NCI-H2107 treated with DMSO at 0.1 percent for 48 hours (cell line): Measurements from ENCODE around the gene ACKR2.

ENCODE experiments used
- DNase-seq: peaks from one replicate; lab custom pipeline; 2025; ENCODE audit not compliant: unreplicated experiment; lab: John Stamatoyannopoulos, UW

The ACKR2 gene

DNA sequence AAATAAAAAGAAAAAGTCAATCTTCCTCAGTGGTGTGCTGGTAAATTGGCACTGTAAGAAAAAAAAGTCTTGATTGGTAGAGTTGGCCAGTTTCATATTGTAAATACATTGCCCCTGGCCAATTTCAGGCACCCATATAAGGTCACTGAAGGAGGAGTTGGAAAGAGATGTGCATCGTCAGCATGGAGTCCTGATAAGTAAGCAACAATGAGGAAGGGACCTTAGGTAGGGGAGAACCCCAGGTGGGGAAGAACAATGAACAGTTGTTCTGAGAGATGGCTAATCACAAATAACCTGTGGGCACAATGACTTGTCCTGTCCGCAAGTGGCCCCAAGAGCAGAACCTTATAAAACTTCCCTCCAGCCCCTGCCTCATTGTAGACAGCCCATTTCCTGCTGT lies 75.1 kb downstream of the ACKR2 start:
- DNase-seq: no peak

DNA sequence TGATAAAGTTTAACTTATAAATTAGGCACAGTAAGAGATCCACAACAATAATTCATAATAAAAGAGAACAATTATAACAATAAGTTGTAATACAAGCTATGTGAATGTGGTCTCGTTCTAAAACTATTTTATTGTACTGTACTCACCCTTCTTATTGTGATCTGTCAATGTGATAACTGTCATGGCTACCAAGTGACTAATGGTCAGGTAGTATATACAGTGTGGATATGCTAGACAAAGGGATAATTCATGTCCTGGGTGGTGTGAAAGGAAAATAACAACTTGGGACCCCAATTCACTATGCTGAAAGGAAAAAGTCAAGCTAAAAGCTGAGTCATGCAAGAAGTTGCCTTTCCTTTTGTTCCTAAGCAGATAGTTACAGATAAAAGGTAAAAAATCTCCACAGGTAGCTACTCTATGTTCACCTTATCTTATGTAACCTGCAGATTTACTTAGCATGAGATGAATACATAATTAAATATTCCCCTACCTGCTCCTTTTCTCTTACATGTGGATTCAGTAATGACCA lies 77.1 kb downstream of the ACKR2 start:
- DNase-seq: no peak

DNA sequence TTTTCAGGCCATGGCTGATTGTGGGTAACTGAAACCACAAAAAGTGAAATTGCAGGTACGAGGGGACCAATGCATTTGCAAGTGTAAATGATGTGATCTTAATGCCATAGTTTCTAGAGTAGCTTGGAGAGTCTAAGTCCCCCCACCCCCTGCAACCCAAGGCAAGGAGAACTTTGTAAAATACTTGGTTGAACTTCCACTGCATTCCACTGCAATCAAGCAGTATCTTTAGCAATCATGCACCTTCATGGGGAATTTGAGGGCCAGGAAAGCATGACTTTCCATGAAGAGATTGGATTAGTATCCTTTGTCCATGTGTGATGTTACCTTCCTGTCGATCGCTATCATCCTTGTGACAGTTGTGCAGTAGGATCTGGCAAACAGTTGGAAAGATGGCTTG lies 77.8 kb downstream of the ACKR2 start:
- no peak for DNase-seq

DNA sequence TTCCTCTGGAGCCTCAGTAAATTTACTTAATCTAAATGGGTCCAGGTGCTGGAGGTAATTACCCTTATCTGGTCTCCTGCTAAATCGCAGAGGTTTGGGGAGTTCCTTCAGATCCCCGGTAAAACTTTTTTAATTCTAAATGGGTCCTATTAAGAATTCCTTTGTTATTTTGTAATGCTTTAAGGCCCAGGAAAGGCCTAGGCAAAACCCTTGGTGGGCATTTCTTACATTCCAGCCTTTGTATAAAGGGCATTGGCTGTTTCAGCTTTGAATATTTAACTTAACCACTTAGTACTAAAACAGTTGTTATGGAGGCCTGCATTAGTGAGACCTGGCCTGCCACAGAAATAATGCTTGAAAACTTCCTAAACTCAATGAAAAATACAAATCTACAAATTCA lies 81.8 kb downstream of the ACKR2 start:
- DNase-seq: no peak

DNA sequence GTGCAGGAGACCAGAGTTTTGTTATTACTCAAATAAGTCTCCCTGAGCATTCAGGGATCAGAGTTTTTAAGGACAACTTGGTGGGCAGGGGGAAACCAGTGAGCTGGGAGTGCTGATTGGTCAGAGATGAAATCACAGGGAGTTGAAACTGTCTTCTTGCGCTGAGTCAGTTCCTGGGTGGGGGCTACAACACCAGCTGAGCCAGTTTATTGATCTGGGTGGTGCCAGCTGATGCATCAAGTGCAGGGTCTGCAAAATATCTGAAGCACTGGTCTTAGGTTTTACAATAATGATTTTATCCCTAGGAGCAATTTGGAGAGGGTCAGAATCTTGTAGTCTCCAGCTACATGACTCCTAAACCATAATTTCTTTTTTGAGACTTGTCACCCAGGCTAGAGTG lies 82.9 kb downstream of the ACKR2 start:
- no peak for DNase-seq

DNA sequence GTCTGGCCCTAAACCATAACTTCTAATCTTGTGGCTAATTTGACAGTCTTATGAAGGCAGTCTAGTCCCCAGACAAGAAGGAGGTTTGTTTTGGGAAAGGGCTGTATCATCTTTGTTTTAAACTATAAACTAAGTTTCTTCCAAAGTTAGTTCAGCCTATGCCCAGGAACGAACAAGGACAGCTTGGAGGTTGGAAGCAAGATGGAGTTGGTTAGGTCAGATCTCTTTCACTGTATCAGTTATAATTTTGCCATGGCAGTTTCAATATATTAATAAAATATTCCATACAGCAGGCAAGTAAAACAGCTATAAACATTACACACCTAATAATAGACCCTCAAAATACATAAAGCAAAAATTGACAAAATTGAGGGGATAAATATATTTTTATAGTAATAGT lies 83.6 kb downstream of the ACKR2 start:
- DNase-seq: no peak

DNA sequence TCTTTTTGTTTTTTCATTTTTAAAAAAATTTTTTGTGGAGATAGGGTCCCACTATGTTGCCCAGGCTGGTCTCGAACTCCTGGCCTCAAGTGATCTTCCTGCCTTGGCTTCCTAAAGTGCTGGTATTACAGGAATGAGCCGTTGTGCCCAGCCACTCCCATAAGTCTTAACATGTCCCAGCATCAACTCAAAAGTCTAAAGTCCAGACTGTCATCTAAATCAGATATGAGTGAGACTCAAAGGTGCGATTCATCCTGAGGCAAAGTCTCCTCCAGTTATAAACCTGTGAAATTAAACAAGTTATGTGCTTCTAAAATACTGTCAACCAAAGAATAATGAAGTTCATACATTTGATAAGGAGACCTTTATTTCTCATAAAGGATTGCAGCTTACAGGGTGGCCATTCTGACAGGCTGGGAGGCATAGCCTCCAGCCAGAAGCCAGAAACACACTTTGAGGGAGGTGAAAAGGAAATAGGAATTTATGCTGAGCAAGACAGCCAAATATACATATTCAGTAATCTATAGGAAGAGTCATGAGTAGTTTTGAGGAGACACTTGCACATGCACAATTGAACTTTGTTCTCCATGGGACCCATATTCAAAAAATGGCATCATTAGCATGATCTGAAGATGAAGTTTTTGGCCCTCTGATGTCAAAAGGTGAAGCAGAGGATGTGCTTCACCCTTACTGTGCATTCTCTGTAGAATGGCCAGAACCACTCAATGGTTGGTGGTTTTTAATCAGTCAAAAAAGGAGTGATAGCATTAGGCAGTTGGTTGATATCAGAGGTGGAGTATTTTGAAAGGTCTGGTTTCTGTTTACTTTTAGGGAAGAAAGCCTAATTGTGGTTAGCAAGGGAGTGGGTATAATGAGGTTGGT lies 85.7 kb downstream of the ACKR2 start:
- peak; percentile 16 for DNase-seq

DNA sequence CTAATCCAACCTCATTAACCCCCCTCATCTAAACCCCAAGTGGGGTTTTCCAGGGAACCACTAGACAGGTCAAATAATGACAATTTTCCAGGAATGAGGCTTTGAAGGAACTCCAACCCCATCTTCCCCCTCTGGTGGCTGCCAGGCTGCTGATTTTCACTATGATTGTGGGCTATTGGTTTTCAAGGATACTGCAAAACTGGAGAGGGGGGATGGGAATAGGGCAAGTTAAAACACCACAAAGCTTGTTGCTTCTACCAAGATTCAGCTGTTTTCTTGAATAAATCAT lies 86.3 kb downstream of the ACKR2 start:
- no peak for DNase-seq

DNA sequence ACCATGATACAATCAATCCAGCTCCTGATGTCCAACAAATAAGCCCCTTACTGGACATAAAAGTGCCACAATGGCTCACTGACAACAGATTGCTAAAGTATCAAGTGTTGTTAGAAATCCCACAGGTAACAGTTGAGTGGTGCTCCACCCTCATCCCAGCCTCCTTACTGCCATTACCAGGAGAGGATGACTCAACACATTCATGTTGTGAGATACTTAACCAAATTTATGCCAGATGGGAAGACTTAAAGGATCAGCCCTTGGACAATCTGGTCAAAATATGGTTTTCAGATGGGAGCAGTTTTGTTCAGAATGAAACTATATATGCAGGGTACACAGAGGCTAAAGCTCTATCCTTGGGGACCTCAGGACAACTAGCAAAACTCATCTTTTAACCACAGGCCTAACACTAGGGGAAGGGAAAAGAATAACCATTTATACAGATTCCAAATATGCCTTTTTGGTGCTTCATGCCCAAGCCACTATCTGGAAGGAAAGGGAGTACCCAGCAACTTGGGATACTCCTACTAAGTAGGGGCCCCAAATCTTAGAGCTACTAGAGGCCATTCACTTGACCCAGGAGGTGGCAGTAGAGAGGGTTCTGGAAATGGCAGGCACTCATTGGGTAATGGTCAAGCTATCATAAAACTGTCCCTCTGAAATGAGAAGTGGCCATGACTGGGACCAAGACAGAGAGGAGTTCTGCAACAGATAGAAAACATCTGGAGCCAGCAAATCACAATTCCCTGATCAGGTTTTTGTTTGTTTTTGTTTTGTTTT lies 89.8 kb downstream of the ACKR2 start:
- DNase-seq: no peak

DNA sequence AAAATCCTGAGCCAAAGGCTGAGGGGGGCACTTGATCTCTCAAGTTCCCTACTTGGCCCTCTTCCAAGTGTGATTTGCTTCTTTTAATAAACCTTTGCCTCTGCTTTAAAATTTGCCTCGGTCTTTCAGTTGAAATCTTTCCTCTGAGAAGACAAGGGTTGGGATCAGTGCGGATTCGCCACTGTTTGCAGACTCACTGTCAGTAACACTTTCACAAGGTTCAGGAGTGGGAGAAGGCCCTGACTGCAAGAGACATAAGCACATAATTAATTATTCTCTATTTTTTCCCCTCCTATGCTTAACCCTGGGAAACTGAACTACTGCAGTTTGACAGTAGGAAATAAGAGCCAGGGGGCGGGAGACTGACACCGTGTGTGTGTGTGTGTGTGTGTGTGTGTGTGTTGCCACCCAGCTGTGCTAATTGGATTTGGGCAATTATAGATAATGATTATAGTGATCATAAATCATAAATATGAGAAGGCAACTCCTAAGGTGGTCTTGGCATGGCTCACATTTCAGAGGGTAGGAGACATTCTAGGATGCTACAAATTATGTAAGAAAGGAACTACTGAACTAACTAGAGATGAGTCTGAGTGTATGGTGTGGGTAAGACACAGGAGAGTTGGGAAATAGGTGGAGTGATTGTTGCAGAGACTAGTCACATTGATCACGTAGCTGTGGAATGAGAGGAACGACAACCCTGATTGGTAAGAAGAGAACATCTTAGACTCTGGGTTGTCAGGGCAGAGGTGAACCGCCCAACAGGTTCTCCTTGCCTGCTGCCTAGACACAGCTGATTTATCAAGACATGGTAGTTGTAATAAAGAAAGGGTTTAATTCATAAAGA lies 91.2 kb downstream of the ACKR2 start:
- DNase-seq: no peak

DNA sequence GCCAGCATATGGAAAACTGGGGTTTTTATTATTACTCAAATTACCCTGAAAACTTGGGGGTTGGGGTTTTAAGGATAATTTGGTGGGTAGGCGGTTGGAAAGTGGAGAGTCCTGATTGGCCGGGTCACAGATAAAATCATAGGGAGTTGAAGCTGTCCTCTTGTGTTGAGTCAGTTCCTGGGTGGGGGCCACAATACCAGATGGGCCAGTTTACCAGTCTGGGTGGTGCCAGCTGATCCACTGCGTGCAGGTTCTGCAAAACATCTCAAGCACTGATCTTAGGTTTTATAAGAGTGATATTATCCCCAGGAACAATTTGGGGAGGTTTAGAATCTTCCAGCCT lies 91.8 kb downstream of the ACKR2 start:
- DNase-seq: no peak

DNA sequence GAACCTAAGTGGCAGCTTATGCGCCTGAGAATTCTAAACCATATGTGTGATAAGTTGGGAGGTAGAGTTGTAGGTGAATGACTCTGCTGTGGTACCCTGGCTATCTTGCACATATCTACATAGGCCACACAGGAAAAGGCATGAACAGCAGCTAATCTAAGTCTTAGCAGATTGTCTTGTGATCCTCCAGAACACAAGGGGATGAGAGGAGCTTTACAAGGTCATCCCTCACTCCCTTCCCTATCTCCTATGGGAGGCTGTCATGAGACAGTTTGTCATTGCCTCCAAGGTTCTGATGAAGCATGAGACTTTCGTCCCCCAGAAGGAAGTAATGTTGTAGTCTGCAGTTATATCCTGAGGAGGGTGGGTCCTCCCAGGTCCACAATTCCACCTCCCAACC lies 93.0 kb downstream of the ACKR2 start:
- DNase-seq: no peak

DNA sequence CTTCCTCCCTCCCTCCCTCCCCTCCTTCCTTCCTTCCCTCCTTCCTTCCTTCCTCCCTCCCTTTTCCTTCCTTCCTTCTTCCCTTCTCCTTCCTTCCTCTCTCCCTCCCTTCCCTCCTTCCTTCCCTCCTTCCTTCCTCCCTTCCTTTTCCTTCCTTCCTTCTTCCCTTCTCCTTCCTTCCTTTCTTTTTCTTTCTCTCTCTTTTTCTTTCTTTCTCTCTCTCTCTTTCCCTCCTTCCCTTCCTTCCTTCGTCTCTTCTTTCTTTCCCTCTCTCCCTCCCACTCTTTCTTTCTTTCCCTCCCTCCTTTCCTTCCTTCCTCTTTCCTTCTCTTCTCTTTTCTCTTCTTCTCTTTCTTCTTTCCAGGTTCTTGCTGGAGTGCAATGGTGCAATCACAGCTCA lies 94.8 kb downstream of the ACKR2 start:
- DNase-seq: no peak

DNA sequence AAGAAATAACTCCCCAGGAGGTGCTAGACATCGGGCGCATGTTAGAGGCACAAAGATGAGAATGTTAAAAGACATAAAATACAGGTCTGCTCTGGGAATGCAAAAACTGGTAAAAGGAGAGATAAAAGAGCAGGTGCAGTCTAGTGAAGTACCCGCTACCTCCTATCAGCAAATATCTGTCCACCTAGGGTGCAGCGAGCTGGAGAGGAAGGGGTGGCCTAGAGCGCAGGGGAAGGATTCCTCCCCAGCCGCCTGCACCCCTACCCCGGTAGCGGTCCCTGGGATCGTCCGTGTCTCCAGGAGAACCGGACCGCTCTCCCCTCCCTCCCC lies 96.5 kb downstream of the ACKR2 start:
- no peak for DNase-seq

DNA sequence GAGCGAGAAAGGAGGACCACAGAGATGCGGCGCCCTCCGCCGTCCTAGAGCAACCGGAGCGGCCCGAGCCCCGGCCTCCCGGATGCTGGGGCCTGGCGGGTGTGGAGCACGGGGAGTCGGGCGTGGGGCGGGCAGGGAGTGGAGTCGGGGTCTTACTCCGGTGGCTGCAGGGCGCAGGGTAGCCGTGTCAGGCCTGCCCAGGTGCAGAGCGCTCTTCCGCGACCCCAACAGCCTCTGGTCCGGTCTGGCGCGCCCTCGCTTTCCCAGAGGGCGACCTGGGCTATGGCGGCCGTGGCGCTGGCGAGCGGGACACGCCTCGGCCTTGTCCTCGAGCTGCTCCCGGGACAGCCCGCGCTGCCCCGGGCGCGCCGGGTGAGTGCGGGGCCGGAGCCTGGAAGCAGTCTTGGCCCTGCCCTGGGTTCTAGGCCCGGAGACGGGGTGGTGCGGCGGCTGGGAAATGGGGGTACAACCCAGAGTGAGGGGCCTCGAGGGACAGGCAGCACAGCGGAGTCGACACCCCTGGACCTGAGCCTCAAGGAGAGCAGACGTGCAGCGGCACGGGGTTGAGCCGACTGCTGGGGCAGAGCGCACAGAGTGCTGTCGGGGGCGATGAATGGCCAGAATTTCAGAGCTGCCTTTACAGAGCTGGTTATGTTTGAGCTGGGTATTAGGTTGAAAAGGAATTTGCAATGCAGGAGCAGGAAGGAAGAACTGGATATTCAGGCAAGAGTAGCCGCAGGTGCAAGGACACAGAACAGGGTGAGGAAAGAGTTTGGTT lies 97.0 kb downstream of the ACKR2 start, which contains the start of gene ZNF662:
ZNF662 (plus strand) TSS at position 73 of the 778 bp plus-strand sequence. CDS start 1,973 bp downstream, outside the sequence.
- no peak for DNase-seq

DNA sequence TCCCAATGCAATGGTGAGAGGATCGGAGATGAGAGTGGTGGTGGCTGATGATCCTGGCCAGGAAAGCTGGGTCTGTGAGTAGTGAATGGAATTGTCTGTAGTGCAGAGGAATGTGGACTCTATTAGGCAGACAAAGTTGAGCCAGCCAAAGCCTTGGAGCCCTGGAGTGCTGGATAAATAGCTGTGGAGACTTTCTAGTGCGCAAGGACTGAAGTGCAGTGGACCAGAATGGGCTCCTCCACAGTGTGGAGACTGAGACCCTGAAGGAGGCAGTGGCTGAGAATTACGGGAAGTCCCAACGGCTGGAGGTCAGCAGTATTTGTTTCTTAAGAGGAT lies 97.6 kb downstream of the ACKR2 start:
- no peak for DNase-seq

DNA sequence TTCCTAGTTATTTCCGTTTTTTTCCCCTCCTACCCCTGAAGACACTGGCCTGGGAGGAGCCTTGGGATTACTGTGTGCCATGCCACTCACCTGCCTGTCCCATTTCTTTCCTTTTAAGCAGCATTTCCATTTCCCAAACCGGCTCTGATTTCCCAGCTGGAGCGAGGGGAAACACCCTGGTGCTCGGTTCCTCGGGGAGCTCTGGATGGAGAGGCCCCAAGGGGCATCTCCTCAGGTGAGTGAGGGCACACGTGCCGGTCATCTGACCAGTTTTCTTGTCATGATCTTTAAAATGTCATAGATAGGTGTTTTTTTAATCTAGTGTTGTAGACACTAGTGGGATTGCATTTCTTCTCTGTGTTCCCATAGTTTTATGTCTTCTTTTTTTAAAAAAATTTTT lies 99.4 kb downstream of the ACKR2 start:
- DNase-seq: no peak

DNA sequence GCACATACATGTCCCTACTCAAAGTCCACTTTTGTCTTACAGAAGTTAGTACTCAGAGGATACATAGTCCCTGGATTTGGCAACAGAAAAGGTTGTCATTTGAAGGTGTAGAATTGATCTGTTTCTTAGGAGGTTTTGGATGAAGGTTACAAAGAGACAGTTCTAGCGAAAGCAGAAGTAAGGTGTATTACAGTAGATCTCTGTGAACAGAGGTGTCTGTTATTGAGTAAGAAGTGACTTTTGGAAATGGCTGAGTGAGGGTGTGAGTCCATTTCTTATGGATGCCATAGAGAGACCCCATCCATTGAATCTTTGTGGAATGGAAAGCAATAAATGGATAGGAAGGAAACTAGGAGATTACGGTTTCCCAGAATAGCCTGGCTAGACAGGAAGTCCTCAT lies 102.3 kb downstream of the ACKR2 start:
- no peak for DNase-seq

DNA sequence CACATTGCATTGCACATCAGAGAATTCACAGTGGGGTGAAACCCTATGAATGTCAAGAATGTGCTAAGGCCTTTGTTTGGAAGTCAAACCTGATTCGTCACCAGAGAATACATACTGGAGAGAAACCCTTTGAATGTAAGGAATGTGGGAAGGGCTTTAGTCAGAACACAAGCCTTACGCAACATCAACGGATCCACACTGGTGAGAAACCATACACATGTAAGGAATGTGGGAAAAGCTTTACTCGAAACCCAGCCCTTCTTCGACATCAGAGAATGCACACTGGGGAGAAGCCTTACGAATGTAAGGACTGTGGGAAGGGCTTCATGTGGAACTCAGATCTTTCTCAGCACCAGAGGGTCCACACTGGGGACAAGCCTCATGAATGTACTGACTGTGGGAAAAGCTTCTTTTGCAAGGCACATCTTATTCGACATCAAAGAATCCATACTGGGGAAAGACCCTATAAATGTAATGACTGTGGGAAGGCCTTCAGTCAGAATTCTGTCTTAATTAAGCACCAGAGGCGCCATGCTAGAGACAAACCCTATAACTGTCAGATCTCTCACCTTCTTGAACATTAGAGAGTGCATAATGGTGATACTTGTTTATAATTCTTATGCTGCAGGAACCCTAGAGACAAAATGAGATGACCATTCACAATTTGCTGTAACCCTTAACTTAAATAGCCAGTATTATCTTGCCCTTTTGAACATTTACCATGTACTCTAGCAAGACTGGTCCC lies 105.7 kb downstream of the ACKR2 start:
- DNase-seq: no peak
